HG03469 (cell line): Measurements from ENCODE around the gene FEM1B.

Experiments
- ATAC-seq: cut with Tn5 transposase; IDR thresholded peaks from one replicate; pipeline ENCODE4 v1.9.1; 2021; ENCODE audit warnings: mild to moderate bottlenecking, moderate library complexity, moderate number of reproducible peaks; ENCODE audit not compliant: unreplicated experiment

Gene FEM1B

GRCh38 chr15:68305420-68305871 is 27.9 kb downstream of the FEM1B start:
- no peak for ATAC-seq

GRCh38 chr15:68307131-68307928 is 29.8 kb downstream of the FEM1B start:
- no peak for ATAC-seq

GRCh38 chr15:68309024-68309423 is 31.5 kb downstream of the FEM1B start:
- ATAC-seq: no peak

- no peak for ATAC-seq
Measured at GRCh38 chr15:68310178-68310803, 32.7 kb downstream of the FEM1B start.

GRCh38 chr15:68310804-68311463 is 33.4 kb downstream of the FEM1B start:
- no peak for ATAC-seq

- ATAC-seq: no peak
Measured at GRCh38 chr15:68311464-68311835, 33.9 kb downstream of the FEM1B start.

- no peak for ATAC-seq
Measured at GRCh38 chr15:68311859-68312557, 34.5 kb downstream of the FEM1B start.

GRCh38 chr15:68312701-68313204 is 35.2 kb downstream of the FEM1B start:
- no peak for ATAC-seq

- ATAC-seq: no peak
Measured at GRCh38 chr15:68313501-68314410, 36.2 kb downstream of the FEM1B start.

- no peak for ATAC-seq
Measured at GRCh38 chr15:68314563-68314962, 37.0 kb downstream of the FEM1B start.

- ATAC-seq: no peak
Measured at GRCh38 chr15:68315035-68315434, 37.5 kb downstream of the FEM1B start.

- no peak for ATAC-seq
Measured at GRCh38 chr15:68315495-68316031, 38.0 kb downstream of the FEM1B start.

- ATAC-seq: no peak
Measured at GRCh38 chr15:68316061-68316804, 38.7 kb downstream of the FEM1B start.

- ATAC-seq: no peak
Measured at GRCh38 chr15:68317281-68318007, 39.9 kb downstream of the FEM1B start.

GRCh38 chr15:68318008-68318835 is 40.7 kb downstream of the FEM1B start:
- ATAC-seq: no peak

GRCh38 chr15:68318931-68319909 is 41.7 kb downstream of the FEM1B start:
- no peak for ATAC-seq
